Hindlimb muscle (tissue), 1 donor: Measurements from ENCODE around the gene FAM20A. TPM values are rescaled to one million over a fixed set of nuclear protein-coding genes. Genes with fewer than 3 reads are reported as not detected.

Experiments used
- DNase-seq: peaks from one replicate; pipeline ENCODE4 v3.0.0-alpha.2; 2013
- polyA plus RNA-seq: library from polyadenylated mRNA; unstranded; fragments of 120-200 nt; gene quantifications from one replicate; pipeline ENCODE4 v1.2.1, GENCODE V29; 2013; ENCODE audit not compliant: insufficient read length

FAM20A gene
- polyA plus RNA-seq, 1 donor = 10.2 TPM

DNA sequence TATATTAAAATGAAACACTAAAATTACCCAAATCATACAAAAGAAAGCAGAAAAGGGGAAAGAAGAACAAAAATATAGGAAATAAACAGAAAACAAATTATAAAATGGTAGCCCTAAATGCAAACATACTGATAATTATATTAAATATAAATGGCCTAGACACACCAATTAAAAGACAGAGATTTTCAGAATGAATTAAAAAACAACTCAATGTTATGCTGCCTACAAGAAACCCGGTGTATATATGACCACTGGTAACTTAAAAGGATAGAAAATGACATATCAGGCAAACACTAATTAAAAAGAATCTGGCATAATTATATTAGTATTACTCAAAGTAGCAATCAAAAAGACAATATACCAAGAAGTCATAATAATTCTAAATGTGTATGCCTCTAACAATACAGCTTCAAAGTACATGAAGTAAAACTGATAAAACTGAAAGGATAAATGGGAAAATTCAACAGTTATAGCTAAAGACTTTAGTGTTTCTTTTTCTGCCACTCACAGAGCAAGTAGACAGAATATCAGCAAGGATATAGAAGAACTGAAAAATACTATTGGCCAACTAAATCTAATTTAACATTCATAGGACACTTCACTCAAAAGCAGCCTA is 7.5 kb upstream of the FAM20A start:
- no peak for DNase-seq

DNA sequence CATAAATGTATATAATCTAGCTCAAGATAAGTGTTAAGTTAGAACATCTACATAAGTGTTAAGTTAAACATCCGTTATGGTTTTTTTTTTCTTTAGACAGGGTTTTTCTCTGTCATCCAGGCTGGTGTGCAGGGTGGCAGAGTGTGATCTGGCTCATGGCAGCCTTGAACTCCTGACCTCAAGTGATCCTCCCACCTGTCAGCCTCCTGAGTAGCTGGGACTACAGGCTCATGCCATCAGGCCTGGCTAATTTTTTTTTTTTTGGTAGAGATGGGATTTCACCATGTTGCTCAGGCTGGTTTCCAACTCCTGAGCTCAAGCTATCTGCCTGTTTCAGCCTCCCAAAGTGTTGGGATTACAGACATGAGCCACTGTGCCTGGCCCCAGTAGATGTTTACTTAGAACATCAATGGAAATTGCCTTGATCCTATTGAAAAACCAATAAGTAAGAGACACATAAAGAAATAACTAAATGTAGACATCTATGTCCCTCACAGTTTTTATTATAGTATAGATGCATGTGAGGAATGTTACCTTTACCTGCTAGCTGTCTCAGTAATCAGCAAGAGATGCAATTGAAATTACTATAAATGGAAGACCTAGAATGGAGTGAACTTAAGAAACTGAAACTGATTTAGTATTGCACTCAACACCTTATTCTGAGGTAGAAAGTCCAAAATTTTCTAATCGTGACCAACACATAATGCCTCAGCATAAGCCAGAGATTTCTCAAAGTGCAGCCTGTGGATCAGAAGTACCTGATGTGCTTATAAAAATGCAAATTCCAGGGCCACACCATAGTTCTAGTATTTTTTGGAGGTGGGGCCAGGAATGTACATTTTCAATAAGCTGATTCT is 5.5 kb upstream of the FAM20A start:
- DNase-seq = no peak

GRCh38 chr17:68605914-68606313 is 4.7 kb upstream of the FAM20A start:
- no peak for DNase-seq

DNA sequence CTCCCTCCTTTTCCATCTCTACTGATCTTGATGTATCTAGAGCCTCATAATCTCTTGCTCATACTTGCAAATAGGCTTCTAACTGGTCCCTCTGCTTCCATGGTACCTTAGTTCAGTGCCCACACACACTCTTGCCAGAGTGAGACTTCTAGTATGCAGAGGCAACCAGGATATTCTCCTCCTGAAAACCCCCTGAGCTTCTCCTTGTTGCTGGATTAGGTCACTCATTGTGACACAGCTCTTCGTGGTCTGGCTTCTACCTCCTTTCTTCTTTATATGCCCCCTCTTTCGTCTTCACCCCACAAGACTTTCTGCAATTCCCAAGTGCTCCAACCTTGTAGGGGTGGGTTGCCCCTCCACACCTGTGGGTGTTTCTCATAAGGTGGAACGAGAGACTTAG is 2.5 kb upstream of the FAM20A start:
- no peak for DNase-seq

DNA sequence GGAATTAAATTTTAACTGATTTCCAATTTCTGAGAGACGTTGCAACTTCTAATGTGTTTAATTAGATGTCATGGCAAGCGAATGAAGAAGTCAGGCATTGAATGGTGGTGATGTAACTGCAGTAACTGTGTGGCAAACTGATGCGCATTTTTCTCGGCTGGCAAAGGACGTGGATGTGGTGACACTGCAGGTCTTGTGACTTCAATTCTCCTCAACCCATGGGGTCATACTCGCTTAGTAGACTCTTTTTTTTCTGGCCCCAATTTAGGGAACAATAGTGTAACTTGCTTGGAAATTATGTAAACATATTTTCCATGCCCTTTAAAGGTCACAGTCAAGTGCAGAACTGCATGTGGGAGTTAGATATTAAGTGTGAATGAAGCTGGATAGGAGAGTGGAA is 1.9 kb upstream of the FAM20A start:
- no peak for DNase-seq

DNA sequence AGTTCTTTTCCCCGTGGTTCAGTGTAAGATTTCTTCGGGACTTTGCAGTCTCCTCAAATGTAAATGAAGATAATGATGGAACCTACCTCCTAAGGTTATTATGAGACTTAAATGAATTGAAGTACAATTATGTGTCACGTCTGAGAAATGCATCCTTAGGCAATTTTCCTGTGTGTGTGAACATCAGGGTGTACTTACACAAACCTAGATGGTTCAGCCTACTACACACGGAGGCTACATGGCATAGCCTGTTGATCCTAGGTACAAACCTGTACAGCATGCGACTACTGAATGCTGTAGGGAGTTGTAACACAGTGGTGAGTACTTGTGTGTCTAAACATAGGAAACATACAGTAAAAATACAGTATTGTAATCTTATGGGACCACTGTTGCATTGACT is 1.1 kb upstream of the FAM20A start:
- DNase-seq = no peak

DNA sequence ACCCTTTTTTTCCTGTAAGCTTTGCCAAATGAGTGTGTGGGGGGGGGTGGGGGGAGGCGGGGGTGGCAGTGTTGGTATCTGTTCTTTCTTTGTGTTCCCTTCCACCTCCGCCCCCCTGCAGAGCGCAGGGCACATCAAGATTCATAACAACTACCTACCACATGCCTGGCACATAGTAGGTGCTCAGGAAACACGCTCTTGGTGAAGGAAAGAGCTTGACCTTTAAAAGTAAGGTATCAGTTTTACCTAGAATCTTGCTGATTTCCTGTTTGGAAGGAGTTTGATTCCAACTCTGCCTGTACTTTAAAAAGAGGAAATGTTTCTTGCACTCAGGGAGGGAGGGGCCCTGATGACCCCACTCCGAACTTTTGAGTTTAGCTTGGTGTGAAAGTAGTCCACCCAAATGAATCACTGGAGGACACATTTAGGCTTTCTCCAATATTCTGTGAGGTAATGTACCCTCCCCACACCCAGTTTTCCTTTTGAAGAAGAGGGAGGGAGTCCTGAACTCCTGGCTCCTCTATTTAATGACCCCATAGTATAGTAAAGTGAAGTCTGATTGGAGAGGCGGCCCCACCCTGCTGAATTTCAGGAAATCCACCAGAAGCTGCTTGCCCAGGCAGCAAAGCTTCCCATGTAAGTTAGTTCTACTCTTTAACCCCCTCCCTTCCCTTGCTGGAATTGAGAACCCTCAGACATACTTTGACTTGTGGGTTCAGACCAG is 560 bp upstream of the FAM20A start:
- DNase-seq = no peak

DNA sequence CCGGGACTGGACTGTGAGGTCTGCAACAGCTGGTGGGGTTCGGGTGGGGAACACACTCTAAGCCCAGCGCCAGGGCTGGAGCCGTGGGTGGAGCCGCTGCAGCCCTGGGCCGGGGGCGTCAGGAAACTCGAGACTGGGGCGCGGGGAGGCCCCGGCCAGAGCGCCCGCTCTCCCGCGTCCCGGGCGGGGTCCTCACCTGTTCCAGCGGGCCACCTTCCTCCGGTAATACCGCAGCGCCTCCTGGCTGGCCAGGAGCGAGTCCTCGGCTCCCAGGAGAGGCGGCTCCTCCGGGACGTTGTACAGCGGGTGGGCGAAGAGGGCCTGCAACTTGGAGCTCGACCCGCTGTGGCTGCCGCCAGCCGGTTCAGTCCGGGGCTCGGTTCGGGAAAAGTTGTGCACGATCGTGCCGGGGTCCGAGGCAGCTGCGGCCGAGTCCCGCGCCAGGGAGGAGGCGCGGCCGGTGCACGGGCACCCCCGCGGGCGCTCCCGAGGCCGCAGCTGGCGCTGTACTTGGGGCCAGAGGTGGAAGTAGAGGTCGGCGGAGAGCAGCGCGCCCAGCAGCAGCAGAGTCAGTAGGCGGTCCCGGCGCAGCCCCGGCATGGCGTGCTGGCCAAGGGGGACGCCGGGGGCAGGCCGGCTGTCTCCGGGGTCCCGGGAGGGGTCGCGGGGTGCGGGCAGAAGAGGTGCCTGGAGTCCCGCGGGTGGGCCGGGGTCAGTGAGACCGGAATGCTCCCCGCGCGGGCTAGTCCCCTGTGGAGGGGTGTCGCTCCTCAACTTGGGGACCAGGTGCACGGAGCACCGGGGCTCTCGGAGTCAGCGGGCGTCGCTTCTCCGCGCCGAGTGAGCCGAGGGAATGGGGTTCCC is 868 bp downstream of the FAM20A start:
- DNase-seq = no peak

DNA sequence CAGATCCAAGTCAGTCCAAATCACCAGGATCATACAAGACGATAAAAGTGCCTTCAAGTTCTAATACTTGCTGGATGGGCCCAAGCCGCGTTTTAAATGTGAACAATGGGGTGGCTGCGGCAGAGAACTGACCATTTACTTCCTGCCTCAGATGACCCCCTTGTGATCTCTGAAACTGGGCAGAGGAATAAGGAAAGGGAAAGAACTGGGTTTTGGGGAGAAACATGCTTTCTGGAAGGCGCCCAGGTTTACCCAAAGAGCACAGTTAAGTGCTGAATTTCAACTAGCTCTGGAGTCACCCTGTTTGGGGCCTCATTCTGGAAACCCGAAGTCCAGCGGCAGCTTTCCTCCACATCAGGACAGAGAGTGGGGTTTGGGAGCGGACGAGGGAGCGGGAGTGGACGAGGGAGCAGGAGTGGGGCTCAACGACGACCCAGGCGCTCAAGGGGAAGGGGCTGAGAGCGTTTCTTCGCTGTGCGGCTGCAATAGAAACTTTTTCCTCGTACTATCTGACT is 1.6 kb downstream of the FAM20A start:
- DNase-seq = no peak

DNA sequence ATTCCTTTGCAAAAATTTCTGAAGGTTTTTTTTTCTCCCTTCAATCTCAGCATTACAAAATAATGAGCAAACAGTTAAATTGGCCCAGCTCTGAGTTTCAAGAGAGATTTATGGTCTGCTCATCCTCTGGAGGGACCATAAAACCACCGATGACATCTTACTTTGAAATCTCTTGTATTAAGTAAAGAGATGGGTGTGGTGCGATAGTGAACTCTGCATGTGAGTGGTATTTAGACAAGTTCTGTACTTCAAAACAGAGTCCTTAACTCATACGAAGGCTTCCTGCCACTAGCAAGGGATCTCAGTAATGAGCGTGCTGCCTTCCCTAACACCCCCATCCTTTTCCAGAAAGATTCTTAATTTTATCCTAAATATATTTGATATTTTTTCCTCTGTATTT is 2.1 kb downstream of the FAM20A start:
- DNase-seq = no peak

DNA sequence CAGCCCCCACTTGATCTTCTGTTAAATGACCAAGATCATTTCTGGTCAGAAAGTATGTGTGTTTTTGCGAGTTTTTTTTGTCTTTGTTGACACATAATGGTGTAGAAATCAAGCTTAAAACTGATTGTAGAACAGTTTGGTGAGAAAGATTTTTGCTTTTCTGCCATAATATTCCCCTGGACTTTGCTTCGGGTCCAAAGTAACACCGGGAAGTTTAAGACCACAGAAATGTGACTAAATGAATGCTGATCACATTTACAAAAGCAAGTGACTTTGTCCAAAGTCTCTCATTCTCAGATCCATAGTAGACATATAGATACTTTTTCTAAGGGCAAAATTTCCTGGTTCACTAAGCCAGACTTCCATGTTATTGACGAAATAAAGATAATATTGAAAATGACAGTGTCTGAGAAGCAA is 2.6 kb downstream of the FAM20A start:
- no peak for DNase-seq

- DNase-seq = no peak
Measured at GRCh38 chr17:68598074-68598473, 3.1 kb downstream of the FAM20A start.

GRCh38 chr17:68596411-68596945 is 4.7 kb downstream of the FAM20A start:
- DNase-seq = no peak

- DNase-seq = no peak
Measured at GRCh38 chr17:68595986-68596385, 5.2 kb downstream of the FAM20A start.

GRCh38 chr17:68595496-68595895 is 5.7 kb downstream of the FAM20A start:
- no peak for DNase-seq

- DNase-seq = no peak
Measured at GRCh38 chr17:68594552-68594951, 6.6 kb downstream of the FAM20A start.

DNA sequence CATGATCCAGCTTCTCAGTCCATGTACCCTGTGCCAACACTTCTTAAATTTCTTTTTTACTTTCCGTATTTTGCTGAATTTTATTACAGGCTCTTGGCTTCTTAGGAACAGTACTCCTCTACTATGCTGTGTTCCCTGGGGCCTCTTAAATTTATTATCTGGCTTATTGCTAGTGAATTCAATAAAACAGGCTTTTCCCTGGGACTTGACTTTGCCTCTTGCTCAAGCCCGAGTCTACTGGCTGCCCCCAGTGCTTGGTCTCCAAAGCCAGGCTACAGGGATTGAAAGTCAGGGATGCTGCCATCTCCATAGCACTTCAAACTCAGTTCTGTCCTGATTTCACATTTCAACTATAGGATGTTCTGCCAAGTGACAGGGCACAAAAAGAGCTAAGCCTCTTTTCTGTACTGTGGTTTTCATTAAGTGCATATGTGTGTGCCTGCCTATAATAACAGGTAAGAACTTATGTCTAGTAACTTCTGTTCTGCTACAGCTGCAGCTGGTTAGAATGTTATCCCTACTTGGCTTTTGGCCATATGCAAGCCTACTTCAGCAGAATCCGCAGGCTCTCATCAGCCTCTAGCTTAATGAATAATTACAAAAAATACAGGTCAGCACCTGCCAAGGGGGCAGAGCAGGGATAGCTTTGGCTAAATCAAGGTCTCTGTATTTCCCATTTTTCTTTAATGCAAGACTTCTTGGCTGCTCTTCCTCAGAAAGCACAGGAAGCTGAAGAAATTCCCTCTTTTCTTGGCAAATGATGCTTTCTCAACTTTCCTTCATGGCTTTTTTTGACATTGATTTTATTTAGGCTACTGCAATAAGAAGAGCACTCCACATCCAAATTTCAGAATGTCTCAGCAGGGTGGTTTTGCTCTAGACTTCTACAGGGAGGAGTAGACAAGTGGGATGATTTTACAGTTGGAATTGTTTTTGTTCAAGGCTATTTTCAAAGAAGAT is 8.2 kb downstream of the FAM20A start:
- peak; percentile 81 for DNase-seq

- DNase-seq = no peak
Measured at GRCh38 chr17:68592009-68592408, 9.2 kb downstream of the FAM20A start.

DNA sequence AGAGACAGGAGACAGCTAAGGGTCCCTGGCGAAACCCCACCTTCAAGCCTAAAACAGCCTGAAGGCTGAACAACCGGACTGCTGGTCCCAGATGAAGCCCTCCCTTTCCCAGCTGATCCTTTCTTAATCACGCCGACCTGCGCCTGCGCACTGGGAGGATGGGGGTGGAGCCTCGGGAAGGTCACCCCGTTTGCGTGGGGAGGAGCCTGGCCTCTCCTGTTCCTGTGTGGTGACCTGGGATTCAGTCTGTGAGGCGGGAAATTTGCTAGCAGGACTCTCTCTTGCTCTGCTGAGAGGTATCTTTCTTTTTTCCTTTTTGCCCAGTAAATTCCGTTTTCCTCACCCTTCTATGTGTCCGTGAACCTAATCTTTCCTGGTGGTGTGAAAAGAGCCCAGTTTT is 9.6 kb downstream of the FAM20A start:
- DNase-seq = no peak

GRCh38 chr17:68589086-68589485 is 12.1 kb downstream of the FAM20A start:
- DNase-seq = no peak

GRCh38 chr17:68588362-68588761 is 12.8 kb downstream of the FAM20A start:
- no peak for DNase-seq
